WI38 (cell line): Measurements from ENCODE around the gene SLC25A23.
"Not testable (repeated sequence)": the region's sequence is repeated elsewhere in the genome, so short reads cannot be mapped to it uniquely, and the experiment has no call there.

Source experiments
- H3K4me3 ChIP-seq: 2 replicates; pipeline ENCODE4 v1.5.1; 2011; ENCODE audit warnings: low read depth, mild to moderate bottlenecking, control low read depth, low read length
- CTCF ChIP-seq: IDR thresholded peaks from 2 replicates; pipeline ENCODE4 v1.5.1; 2012; ENCODE audit warnings: low read depth, mild to moderate bottlenecking, control low read depth, low read length

Gene SLC25A23

GRCh38 chr19:6440905-6441304 lies 18.7 kb downstream of the SLC25A23 start:
- no peak for TF ChIP-seq CTCF
- H3K4me3 ChIP-seq: no peak overlapping the region

GRCh38 chr19:6439743-6440142 lies 19.8 kb downstream of the SLC25A23 start:
- no peak for TF ChIP-seq CTCF
- no peak overlapping the region for H3K4me3 ChIP-seq

GRCh38 chr19:6433663-6434062 lies 25.9 kb downstream of the SLC25A23 start, which contains the start of gene SLC25A41:
Gene SLC25A41, minus strand, starts transcription at chr19:6433763. Its CDS starts 70 bp downstream, at chr19:6433693.
- no peak for TF ChIP-seq CTCF

GRCh38 chr19:6433165-6433564 lies 26.4 kb downstream of the SLC25A23 start:
- no peak overlapping the region for H3K4me3 ChIP-seq
- no peak for TF ChIP-seq CTCF

More at GRCh38 chr19:6433663-6434062, 25.9 kb downstream of the SLC25A23 start, which contains the start of gene SLC25A41:
- H3K4me3 ChIP-seq: no peak within 1 kb of the TSS

GRCh38 chr19:6431891-6432290 lies 27.7 kb downstream of the SLC25A23 start:
- H3K4me3 ChIP-seq: no peak overlapping the region
- no peak for TF ChIP-seq CTCF

GRCh38 chr19:6429419-6430221 lies 30.0 kb downstream of the SLC25A23 start:
- H3K4me3 ChIP-seq: no peak overlapping the region
- TF ChIP-seq CTCF: no peak

- H3K4me3 ChIP-seq: not testable (repeated sequence)
These were observed 30.7 kb downstream of the SLC25A23 start for GRCh38 chr19:6428692-6429418.
